ENCODE measurements around the gene PNCK.
A peak's percentile ranks its signal among the peaks of the same experiment; 100 is the strongest.
"Not testable (repeated sequence)": the region's sequence is repeated elsewhere in the genome, so short reads cannot be mapped to it uniquely, and the experiment has no call there.

PNCK gene

DNA sequence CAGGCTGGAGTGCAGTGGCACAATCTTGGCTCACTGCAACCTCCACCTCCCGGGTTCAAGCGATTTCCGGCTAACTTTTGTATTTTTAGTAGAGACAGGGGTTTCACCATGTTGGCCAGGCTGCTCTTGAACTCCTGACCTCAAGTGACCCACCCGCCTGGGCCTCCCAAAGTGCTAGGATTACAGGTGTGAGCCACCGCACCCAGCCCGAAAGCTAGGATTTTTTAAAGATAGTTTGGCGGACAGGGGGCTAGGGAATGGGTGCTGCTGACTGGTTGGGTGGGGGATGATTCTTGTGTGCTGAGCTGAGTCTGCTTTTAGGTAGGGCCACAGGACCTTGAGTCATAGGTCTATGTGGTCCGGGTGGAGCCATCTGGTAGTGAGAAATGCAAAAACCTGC is 9.9 kb upstream of the PNCK start:
- DNase-seq, H3K4me3 Mint-ChIP-seq: not testable (repeated sequence)
- peaks cover 17% of the 10 kb centered on the region for H3K27me3 Mint-ChIP-seq

GRCh38 chrX:153681175-153681574 is 7.6 kb upstream of the PNCK start:
- no peaks in the 10 kb centered on the region for H3K9me3 Mint-ChIP-seq
- no peaks in the 10 kb centered on the region for H3K4me1 Mint-ChIP-seq
- no peak overlapping the region for H3K4me3 Mint-ChIP-seq
- ATAC-seq (no peak), DNase-seq (no peak)
- no peak overlapping the region for H3K27ac Mint-ChIP-seq
- H3K27me3 Mint-ChIP-seq, result peaks cover 10% of the 10 kb centered on the region

More for the DNA sequence above, 9.9 kb upstream of the PNCK start:
- H3K4me1 Mint-ChIP-seq, H3K9me3 Mint-ChIP-seq, H3K27ac Mint-ChIP-seq, ATAC-seq: not testable (repeated sequence)

- ATAC-seq (no peak), DNase-seq (no peak)
- Mint-ChIP-seq H3K27ac (no peak overlapping the region), H3K9me3 (no peaks in the 10 kb centered on the region), H3K27me3 (peaks cover 30% of the 10 kb centered on the region), H3K4me3 (peak overlapping the region; percentile 52 to 59), H3K4me1 (peaks cover 6% of the 10 kb centered on the region)
Measured at GRCh38 chrX:153674219-153674851, 722 bp upstream of the PNCK start.

DNA sequence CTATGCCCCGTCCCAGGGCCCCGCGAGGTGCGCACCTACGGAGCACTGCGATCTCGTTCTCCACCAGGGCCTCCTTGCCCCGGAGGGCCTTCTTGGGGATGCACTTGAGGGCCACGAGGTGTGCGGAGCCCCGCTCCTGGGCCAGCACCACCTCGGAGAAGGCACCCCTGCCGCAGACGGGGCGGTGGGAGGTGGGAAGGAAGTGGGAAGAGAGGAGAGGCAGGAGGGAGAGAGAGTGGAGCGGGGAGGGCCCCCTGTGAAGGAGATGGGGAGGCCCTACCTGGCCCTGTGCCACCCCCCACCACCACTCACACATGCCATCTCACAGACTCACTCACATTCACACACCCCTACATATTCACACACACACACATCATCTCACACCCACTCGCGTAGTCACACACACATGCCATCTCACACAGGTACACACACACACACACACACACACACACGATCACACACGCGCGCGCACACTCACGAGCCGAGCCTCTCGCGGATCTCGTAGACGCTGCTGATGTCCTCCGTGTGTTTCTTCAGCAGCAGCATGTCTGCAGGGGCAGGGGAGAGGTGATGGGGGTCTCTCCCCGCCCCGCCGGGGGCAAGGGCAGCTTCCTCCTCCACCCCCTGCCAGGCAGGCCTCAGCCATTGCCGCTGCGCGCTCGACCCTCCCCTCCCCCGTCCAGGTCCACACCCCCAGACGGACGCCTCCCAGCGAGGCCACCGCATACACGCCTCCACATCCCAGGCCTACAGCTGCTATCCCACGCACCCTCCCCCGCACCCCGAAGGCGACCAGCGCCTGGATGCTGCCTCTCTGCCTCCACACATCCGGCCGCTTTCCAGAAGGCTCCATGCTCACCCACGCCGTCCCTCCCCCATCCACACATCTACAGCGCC is 834 bp downstream of the PNCK start:
- peaks cover 32% of the 10 kb centered on the region for H3K27me3 Mint-ChIP-seq
- peak overlapping the region; percentile 12 to 54 for H3K4me3 Mint-ChIP-seq
- H3K27ac Mint-ChIP-seq, result no peak overlapping the region
- ATAC-seq, result no peak
- DNase-seq, result no peak
- H3K4me1 Mint-ChIP-seq, result peaks cover 11% of the 10 kb centered on the region
- no peaks in the 10 kb centered on the region for H3K9me3 Mint-ChIP-seq

DNA sequence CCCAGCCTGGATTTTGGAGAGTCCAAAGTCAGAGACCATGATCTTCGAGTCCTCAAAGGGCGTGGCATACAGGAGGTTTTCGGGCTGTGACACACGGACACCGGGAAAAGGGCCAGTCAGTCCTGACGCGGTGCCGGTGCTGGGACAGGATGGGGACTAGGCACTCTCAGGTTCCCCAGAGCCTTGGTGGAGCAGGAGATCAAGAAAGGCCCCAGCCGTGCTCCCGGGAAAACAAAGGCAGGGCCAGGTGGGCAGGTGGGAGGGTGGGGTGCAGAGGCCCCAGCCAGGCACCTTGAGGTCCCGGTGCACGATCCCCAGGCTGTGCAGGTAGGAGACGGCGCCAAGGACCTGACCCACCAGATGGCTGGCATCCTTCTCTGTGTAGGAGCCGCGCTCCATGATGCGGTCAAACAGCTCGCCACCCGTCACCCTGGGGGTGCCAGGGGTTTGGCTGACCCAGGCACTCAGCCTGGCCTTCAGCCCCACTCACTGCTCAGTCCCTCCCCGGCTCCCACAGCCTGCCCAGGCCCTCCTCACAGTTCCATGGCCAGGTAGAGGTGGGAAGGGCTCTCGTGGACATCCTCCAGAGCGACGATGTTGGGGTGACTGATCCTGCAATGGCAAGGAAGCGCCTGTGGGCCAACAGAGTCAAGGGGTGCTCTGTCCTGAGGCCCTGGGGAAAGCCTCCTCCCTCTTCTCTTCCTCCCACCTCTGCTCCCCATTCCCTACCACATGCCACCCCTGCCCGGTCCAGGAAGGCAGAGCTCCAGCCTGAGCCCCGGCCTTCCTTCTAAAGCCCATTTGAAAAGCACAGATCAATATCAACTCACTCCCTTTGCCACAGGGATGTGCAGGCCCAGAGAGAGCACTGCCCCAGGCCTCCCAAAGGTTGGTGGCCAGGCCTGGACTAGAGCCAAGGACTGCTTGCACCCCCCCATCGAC is 1.8 kb downstream of the PNCK start:
- no peak for DNase-seq
- peaks cover 39% of the 10 kb centered on the region for H3K27me3 Mint-ChIP-seq
- ATAC-seq, result no peak
- H3K4me3 Mint-ChIP-seq, result no peak overlapping the region
- H3K27ac Mint-ChIP-seq, result no peak overlapping the region
- peaks cover 18% of the 10 kb centered on the region for H3K4me1 Mint-ChIP-seq
- no peaks in the 10 kb centered on the region for H3K9me3 Mint-ChIP-seq

DNA sequence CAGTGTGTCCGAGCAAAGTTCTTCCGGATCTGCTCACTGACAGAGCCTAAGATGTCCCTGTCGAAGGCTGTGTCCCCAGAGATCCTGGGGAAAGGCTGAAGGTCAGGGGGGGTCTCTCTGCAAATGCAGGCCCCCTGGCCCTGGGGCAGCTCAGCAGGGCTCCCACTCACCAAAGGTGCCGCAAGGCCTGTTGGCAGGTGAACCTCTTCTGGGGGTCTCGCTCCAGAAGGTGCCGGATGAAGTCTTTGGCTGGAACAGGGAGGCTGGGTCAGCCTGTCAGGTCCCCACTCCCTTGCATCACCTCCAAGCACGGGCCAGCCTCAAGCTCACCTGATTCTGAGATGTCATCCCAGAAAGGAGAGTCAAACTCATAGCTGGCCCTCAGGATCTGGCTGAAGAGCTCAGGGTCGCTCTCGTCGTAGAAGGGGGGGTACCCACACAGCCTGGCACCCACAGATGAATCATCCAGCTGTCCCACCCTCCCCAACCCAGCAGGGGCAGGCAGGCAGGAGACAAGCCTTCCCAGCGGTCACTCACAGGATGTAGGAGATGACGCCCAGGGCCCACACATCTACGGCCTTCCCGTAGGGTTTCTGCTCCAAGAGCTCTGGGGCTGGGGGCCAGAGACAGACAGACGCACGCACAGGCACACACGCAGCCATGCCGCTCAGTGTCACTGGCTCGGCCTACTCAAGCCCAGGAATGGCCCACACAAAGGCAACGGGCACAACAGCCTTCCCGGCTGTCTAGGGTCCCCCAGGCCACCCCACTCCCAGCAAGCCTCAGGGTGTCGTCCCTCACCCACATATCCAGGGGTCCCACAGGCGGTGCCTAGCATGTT is 2.6 kb downstream of the PNCK start:
- Mint-ChIP-seq H3K27me3 (peaks cover 45% of the 10 kb centered on the region), H3K27ac (no peak overlapping the region), H3K9me3 (no peaks in the 10 kb centered on the region), H3K4me3 (no peak overlapping the region), H3K4me1 (peaks cover 18% of the 10 kb centered on the region)
- ATAC-seq (no peak), DNase-seq (no peak)

DNA sequence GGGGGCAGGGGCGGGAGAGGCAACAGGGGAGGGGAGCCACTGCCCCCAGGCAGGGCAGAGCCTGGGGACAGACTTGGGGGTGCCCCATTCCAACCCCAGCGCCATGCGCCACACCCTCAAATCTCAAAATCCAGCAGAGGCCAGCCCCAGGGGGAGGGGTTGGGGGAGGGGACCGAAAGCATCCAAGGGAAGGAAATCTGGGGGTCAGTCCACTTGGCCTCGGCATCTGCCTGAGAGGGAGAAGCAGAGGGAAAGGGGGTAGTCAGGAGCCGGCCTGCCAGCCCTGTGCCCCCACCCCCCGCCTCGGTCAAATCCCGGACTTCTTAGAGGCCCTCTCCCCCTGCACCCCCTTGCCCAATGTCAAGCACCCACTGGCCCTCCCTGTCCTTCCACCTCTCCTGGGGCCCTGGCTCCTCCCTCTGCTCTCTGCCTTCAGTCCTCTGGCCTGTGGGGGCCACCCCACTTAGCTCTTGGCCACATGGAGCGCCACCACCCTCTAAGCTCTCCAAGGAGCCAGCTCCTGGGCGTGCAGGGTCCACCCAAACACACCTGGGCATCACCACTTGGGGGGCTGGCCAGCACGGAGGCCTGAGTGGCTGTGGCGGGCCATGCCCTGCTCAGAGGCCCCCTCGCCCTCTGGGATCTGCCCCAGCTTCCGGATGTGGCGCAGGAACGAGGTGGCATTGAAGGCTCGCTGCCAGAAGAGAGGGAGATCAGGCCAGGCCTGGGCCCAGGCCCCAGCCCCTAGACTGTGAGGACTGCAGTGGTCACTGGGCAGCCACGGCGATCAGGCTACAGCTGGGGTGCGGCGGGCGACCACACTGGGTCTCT is 3.5 kb downstream of the PNCK start:
- Mint-ChIP-seq H3K9me3 (no peaks in the 10 kb centered on the region), H3K27ac (no peak overlapping the region), H3K4me1 (peaks cover 18% of the 10 kb centered on the region), H3K27me3 (peaks cover 52% of the 10 kb centered on the region), H3K4me3 (no peak overlapping the region)
- ATAC-seq, result no peak
- DNase-seq, result no peak

GRCh38 chrX:153669174-153669890 is 4.3 kb downstream of the PNCK start:
- DNase-seq, result peak; percentile 40 to 49
- H3K27me3 Mint-ChIP-seq, result peaks cover 47% of the 10 kb centered on the region
- no peak overlapping the region for H3K27ac Mint-ChIP-seq
- ATAC-seq, result peak; percentile 54
- H3K4me3 Mint-ChIP-seq, result no peak overlapping the region
- no peaks in the 10 kb centered on the region for H3K9me3 Mint-ChIP-seq
- peaks cover 16% of the 10 kb centered on the region for H3K4me1 Mint-ChIP-seq

DNA sequence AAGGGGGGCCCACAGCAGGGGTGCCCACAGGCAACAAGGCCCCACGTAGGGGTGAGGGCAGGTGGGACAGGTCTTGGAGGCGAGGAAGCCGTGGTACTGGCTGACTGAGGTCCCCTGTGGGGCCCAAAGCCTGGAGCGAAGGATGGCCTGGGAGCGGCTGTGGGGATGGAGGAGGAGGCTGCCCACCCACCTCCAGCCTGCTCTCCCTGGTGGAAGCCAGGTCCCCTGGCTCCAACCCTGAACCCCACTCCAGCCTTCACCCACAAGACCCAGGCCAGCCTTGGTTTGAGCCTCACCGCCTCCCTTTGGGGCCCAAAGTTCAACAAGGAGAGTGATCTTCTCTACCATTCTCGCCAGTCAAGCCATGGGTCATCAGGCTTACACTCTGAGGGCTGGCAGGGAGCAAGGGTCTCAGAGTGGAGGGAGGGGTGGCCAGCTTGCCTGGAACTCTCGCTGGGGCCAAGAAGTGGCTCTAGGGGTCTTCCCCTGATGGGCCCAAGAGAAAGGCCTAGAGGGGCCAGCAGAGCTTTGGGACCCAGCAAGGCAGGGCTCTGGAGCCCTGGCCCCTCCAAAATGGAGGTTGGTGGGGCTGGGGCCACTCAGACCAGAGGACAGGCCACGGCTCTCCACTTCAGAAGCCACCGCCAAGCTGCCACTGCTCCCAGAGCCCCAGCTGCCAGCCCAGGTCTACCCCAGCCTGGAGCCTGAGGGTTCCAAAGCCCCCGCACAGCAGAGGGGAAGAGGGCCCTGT is 5.0 kb downstream of the PNCK start:
- Mint-ChIP-seq H3K27ac (no peak overlapping the region), H3K4me3 (no peak overlapping the region), H3K4me1 (peaks cover 12% of the 10 kb centered on the region), H3K27me3 (peaks cover 40% of the 10 kb centered on the region), H3K9me3 (no peaks in the 10 kb centered on the region)
- DNase-seq (no peak), ATAC-seq (no peak)

GRCh38 chrX:153667956-153668396 is 5.6 kb downstream of the PNCK start:
- DNase-seq (peak; percentile 76), ATAC-seq (peak; percentile 82)
- peaks cover 12% of the 10 kb centered on the region for H3K4me1 Mint-ChIP-seq
- no peaks in the 10 kb centered on the region for H3K9me3 Mint-ChIP-seq
- peak overlapping the region in 1 of 2 donors; percentile 37 for H3K27ac Mint-ChIP-seq
- peak overlapping the region; percentile 73 to 87 for H3K4me3 Mint-ChIP-seq
- peaks cover 38% of the 10 kb centered on the region for H3K27me3 Mint-ChIP-seq

DNA sequence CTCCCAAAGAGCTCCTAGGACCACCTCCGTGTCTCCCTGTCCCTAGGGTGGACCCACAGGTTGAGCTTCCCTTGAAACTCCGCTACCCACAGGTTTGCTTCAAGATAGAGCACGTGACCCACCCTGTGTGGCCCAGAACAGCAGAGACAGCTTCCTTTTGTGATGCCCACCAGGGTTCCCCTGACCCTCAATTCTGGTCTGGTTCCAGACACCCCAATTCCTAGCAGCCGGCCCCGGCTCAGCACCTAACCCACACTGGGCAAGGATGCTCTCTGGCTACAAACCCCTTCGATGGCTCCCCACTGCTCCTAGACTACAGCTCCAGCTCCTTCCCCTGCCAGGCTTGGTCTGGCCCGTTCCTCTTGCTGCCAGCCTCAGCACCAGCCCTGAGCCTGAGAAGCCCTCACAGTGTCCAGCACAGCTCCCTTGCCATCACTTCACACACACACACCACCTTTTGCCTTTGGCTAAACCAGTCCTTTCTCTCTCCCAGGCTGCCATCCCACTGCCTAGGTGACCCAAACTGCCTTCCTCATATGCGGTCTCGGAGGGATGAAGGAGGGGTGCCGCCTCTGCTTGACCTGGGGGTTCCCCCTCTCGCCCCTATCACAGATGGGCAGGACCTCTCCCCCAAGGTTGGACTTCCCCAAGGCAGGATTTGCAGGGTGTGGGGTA is 6.2 kb downstream of the PNCK start:
- peak; percentile 10 for ATAC-seq
- H3K9me3 Mint-ChIP-seq, result no peaks in the 10 kb centered on the region
- peak overlapping the region; percentile 73 to 87 for H3K4me3 Mint-ChIP-seq
- H3K4me1 Mint-ChIP-seq, result peaks cover 13% of the 10 kb centered on the region
- peaks cover 38% of the 10 kb centered on the region for H3K27me3 Mint-ChIP-seq
- no peak for DNase-seq
- peak overlapping the region in 1 of 2 donors; percentile 37 for H3K27ac Mint-ChIP-seq

- Mint-ChIP-seq H3K27ac (no peak overlapping the region), H3K9me3 (no peaks in the 10 kb centered on the region), H3K4me3 (no peak overlapping the region), H3K27me3 (peaks cover 47% of the 10 kb centered on the region), H3K4me1 (peaks cover 20% of the 10 kb centered on the region)
- ATAC-seq (no peak), DNase-seq (no peak)
Measured at GRCh38 chrX:153665726-153666306, 7.8 kb downstream of the PNCK start.

Data from stimulated activated naive CD8-positive, alpha-beta T cell treated with anti-CD3 and anti-CD28 coated beads, Interleukin-15, amount 100 ng/mL, for 72 hours (primary cell).